HG03457 (cell line): ENCODE measurements around the gene FRMPD1.

ENCODE experiments used
- ATAC-seq: cut with Tn5 transposase; IDR thresholded peaks from one replicate; pipeline ENCODE4 v1.9.1; 2021; ENCODE audit warnings: moderate number of reproducible peaks; ENCODE audit not compliant: unreplicated experiment

Gene FRMPD1

DNA sequence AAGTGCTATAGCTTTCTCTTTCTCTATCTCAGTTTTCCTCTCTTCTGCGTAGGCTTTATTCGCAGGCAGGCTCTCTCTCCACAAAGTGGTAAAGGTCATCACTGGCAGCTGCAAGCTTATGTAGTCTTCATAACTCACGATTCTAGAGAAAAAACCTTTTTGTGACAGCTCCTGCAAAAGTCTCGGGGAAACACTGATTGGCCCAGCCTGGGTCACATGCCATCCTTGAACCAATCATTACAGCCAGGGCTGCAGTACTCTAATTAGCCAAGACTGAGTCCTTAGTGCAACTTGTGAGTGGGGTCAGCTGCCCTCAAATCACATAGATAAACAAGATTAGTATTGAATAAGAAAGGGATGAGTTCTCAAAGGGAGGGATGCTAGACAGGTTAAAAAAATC, 18.3 kb upstream of the FRMPD1 start:
- ATAC-seq, result no peak

- no peak for ATAC-seq
Observed at GRCh38 chr9:37635808-37636207, 14.9 kb upstream of the FRMPD1 start.

DNA sequence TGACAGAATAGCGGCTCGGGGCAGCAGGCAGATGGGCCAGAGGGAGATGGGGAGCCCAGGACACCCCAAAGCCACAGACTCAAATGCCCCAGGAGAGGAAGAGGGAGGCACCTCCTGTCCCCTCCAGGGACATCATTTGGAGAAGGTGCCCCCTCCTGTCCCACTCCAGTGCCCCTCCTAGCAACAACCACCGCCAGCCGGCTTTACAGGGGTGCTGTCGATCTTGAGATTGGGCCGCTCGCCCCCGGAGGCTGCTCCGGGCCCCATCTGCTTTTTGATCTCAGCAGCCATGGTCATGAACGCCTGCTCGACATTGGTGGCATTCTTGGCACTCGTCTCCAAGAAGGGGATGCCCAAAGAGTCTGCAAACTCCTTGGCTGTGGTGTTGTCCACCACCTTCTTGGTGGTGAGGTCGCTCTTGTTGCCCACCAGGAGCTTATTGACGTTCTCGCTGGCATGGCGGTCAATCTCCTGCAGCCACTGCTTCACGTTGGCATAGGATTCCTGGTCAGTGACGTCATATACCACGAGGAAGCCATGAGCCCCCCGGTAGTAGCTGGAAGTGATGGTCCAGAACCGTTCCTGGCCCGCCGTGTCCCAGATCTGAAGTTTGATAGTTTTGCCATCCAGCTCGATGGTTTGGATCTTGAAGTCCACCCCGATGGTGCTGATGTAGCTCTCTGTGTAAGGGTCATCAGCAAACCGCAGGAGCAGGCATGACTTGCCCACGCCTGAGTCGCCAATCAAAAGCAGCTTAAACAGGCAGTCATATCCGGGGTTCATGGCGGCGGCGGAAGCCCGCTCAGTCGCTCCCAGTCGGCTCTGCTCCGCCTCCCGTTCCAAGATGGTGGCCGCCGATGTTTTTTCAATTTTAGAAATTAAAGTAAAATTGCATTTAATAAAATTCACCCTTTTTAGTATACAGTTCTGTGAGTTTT, 14.0 kb upstream of the FRMPD1 start:
- ATAC-seq, result no peak

DNA sequence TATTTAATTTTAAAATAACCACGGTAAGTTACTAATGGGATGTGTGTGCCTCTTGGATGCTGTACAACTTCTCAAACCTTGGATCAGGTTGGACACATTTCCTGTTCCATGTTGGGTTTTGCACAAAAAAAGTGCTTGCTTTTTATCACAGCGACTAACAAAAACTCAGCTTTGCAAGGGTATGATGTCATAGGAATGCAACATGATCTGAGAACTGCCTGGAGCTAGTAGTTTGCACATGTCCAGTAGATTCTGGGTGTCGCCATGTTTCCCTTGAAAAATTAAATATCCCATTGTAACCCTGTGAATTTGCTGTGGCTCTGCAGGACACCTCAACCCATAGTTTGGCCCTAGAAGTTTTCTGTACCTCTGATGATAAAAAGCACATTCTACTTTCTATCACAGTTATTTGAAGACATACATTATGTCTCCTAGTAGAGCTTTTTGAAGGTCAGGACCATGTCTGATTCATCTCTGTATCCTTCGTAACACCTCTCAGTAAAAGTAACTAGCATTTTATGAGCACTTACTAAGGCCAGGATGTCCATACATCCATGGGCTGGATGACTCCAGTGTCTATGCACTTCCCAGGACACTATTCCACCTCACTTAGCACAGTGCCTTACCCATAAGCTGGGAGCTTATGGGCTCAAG, 11.5 kb upstream of the FRMPD1 start:
- no peak for ATAC-seq

- no peak for ATAC-seq
Observed at GRCh38 chr9:37639841-37640240, 10.9 kb upstream of the FRMPD1 start.

DNA sequence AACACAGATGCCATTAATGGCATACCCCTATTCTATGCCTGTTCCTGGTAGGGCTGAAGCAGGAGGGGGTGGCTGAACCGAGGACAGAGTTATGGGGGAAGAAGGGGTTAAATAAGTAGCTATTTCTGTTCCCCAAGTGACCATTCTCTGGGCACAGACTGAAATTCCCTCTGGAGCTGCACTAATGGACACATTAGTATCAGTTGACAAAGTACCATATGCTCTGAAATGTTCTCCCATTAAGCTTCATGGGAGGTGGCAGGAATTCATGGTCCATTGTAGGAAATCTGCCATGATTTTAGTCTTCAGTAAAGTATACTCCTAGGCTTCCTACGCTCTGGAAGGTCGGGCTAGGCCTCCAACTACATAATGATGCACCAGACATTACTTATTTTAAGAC, 10.5 kb upstream of the FRMPD1 start:
- no peak for ATAC-seq

DNA sequence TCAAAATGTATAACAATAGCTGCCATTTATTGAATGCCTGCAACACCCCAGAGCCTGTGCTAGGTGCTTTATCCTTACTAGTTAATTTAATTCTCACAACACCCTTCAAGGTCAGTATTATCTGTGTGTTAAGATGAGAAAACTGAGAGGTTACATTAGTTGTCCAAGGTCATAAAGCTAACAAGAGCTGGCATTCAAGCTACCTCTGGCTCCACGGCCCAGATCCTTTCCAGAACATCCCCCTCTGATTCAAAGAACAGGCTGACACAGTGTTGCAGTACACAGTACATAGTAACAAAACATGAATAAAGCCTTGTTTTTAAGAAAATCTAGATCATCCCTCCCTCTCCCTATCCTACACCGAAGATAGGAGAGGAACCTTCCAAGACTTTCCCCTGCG, 9.4 kb upstream of the FRMPD1 start:
- no peak for ATAC-seq

GRCh38 chr9:37643214-37643613, 7.5 kb upstream of the FRMPD1 start:
- ATAC-seq, result no peak

DNA sequence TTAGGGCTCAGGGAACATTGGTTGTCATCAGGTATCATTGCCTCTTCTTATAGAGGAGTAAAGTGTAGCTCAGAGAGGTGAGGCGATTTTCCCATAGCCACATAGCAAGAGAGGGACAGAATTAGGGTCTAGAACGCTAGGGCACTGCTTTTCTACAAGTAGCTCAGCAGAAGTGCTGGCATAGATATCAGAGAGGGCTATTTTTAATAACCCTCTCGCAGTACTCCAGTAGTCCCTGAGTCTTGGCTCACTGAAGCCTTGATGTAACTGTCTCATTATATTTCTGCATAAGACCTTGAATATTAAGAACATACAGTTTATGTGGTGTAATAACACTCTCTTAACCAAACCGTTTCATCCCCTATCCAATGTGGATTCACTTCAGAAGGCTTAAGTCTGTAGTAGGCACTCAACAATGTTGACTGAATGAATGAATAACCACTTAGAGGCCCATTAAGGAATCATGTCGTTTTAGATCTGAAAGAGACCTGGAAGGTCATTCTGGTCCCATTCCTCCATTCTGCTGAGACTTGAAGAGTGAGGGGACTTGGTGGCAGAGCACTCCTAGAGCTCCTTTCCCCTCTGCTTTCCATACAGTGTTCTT, 4.7 kb upstream of the FRMPD1 start:
- no peak for ATAC-seq

- ATAC-seq, result no peak
Observed at GRCh38 chr9:37650299-37650872, 368 bp upstream of the FRMPD1 start.

DNA sequence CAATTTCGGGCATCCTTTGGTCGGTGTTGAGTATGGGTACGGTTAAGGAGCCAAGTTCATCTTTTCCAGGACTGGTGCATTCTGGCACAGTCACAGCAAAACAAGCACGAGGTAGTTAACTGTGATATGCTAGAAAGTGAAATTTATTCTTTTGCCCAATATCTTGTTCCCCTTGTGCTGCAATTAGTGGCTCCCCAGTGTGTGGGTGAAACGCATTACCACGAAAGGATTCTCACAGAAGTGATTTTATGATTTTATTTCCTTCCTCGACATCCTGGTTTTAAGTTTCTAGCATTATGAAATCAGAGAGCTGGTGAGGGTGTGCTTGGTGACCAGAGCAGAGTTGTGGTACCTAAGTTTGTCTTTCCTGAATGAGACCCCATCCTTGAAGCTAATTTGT, 1.5 kb downstream of the FRMPD1 start:
- no peak for ATAC-seq

- no peak for ATAC-seq
Observed at GRCh38 chr9:37653385-37653784, 2.6 kb downstream of the FRMPD1 start.

GRCh38 chr9:37656936-37657335, 6.2 kb downstream of the FRMPD1 start:
- no peak for ATAC-seq

- ATAC-seq, result no peak
Observed at GRCh38 chr9:37660691-37661090, 9.9 kb downstream of the FRMPD1 start.

- no peak for ATAC-seq
Observed at GRCh38 chr9:37663926-37664325, 13.2 kb downstream of the FRMPD1 start.

DNA sequence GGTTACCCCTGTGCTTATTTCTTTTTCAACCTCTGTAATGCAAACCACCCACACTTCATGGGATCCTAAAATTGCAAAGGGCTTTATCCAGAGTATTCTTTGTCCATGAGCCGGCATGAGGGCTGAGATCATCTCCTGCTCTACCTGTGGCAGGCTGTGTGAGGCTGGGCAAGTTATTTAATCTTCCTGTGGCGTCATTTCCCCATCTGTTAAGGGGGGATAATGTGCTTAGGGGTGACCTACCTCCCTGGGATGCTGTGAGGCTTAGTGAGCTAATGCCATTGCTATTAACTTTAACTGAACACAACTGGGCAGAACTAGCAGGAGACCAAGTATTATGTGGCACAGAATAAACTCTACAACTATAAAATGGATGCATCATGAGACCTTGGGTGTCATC, 17.0 kb downstream of the FRMPD1 start:
- no peak for ATAC-seq

DNA sequence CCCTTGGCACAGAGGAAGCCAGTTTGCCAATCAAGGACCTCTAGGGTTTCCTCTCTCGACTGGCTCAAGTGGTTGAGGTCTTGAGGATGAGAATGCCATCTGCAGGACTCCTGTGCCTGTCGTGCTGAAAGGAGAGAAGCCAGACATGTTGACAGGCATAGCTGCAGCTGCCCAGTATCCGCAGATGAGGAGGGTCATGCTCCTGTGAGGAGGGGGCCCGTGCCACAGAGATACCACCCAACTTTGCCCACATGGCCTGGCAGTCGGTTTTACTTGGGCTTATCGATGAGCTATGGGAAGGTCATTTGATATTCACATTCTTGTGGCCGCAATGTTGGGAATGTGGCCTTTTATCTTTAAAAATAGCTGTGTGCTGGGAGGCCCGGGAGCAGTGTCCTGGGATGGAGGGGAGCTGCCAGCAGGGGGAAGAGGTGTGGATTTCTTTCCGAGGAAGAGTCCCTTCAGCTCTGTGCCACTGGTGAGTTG, 17.4 kb downstream of the FRMPD1 start:
- ATAC-seq, result no peak

DNA sequence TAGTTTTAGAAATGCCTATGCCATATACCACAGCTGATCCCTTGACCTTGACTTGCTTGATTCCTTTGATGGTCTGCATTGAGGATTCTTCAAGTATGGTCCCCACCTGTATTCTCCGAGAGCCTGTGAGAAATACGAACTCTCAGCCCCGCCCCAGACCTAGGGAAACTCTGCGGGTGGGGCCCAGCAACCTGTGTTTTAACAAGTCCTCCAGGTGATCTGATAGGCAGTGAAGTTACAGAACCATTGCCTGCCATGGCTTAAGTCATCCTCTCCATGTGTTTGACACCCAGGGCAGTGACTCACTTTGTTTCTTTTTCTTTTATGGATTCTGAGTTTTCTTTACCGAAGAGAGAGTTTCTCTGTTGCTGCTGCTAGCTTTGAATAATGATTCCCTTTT, 18.5 kb downstream of the FRMPD1 start:
- no peak for ATAC-seq

GRCh38 chr9:37675661-37676060, 24.9 kb downstream of the FRMPD1 start:
- ATAC-seq, result no peak

- ATAC-seq, result no peak
Observed at GRCh38 chr9:37676411-37676830, 25.7 kb downstream of the FRMPD1 start.

DNA sequence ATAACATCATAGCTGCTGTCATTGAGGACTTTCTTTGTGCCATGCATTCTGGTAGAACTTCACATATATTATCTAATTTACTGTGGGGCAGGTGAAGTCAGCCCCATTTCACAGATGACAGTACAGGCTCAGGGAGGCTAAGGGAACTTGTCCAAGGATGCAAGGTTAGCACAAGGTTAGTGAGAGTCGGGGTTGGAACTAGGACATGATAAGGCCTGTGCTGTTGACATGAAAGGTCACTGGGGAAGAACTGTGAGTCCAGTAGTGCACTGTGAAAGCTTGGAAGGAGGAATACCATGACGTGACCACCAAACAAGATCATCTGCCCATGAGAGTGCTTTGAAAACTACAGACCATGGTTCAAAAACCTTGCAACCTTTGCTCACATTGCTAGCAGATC, 26.7 kb downstream of the FRMPD1 start:
- ATAC-seq, result no peak
